Hematopoietic multipotent progenitor cell treated with erythropoietin and hydrocortisone succinate and interleukin-3 and kit ligand, for 17 days (in vitro differentiated cells): Measurements from ENCODE around the gene PRDM16.
"Not testable (repeated sequence)": the region's sequence is repeated elsewhere in the genome, so short reads cannot be mapped to it uniquely, and the experiment has no call there.

ENCODE experiments used
- DNase-seq: peaks from one replicate; pipeline ENCODE4 v3.0.0-alpha.2; 2015; ENCODE audit warnings: low spot score

Gene PRDM16

DNA sequence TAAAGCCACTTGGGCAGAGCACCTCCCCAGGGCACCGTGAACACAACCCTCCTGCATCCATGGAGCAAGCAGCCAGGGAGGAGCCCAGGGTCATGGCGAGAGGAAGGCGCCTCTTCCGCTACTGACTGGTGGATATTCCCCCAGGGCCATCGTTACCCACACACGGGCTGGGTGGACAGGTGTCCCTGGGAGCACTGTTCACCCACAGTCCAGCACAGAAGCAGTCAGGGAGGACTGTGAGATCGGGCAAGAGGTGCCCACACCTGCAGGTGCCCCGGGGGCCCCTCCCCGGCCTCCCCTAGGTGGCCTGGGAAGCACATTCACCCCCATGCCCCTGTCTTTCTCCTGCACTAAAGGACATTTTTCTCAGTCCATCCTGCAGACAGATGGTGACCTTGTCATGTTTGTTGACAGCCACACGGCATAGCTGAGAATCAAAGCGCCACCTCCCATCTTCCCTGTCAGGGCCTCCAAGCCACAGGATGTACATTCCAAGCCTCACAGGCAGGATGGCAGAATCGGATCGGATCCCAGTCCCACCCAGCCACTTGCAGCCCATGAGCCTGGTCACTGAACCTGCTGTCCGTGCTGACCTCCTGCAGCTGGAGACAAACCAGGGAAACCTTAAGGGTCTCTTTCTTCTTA is 160.2 kb downstream of the PRDM16 start:
- no peak for DNase-seq

DNA sequence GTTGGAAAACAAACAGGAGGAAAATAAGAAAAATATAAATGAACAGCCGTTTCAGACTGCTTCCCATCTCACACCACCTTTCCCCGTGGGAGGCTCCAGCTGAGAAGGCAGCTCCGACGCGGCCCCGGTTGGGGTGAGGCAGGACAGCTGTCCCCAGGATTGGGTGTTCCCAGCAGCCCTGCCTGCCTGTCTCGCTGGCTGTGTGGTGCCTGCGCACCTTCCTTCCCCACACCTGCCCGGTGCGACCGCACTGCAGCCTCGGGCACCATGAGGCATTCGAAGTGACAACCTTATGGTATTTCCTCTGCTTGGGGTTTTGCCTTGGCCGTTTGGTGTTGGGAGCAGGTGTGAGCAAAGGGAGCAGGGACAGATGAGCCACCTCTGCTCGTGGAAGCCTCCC is 161.6 kb downstream of the PRDM16 start:
- no peak for DNase-seq

DNA sequence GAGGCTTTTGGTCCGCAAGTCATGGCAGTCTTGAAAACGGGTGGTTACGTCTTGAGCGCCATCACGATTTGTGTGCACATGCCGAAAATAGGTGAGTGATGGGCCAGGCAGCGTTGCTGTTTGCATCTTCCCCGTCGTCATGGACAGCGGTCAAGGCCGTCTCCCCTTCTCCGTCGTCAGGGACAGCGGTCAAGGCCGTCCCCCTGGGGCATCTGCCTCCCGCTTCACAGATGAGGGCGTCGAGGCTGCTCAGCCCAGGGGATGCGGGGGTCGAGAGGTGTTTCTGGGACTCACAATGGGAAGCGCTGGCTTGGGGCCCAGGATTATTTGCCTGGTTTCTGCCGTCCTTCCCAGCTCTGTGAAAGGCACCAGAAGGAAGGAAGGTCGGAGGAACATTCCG is 162.2 kb downstream of the PRDM16 start:
- no peak for DNase-seq

DNA sequence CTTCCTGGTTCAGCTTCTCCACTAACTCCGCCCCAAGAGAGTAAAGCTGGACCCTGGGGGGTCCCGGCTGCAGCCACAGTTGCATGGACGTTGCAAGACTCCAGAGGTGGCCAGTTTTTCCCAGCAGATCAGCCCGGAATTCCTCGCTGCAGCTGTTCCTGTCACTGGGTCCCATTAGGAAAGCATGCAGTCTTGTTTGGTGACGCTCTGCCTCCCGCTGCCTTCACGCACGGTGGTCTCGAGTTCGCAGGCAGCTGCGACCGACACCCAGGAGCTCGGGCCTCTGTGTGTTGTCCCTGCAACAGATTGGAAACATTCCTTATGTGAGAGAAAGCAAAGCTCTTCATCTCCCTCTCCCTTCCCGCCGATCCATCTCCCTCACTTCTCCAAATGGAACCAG is 162.8 kb downstream of the PRDM16 start:
- DNase-seq, result no peak

DNA sequence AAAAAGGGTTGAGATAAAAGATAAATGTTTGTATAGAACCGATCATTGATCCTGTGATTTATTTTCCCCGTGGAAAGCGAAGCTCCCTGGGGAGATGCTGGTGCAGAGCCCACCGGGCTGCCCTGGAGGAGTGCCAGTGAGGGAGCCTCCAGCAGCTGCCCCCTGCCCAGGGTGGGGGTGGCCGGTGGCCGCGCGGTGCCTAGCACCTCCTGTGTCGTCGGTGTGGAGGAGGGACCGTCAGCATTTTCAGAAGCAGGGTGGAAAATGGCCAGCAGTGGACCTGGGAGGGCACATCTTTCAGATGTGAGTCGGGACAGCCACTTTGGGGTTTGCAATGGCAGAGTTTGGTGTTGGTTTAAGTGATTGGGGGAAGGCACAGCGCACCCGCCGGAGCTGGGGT is 164.0 kb downstream of the PRDM16 start:
- DNase-seq, result no peak

DNA sequence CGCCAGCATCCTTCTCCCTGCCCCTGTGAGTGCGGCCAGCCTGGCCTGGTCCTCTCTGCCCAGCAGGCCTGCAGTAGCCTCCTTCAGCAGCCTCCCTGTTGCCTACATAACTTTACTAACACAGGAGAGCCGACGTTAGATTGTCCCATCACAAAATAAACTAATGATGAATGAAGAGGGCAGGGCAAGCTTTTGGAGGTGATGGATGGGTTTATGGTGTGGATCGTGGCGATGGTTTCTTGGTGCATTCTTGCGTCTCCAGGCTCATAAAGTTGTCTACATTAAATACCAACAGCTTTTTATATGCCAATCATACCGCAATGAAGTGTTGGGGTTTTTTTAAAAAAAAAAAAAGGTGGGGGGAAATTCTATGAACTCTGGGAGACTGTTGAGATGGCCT is 164.5 kb downstream of the PRDM16 start:
- no peak for DNase-seq

DNA sequence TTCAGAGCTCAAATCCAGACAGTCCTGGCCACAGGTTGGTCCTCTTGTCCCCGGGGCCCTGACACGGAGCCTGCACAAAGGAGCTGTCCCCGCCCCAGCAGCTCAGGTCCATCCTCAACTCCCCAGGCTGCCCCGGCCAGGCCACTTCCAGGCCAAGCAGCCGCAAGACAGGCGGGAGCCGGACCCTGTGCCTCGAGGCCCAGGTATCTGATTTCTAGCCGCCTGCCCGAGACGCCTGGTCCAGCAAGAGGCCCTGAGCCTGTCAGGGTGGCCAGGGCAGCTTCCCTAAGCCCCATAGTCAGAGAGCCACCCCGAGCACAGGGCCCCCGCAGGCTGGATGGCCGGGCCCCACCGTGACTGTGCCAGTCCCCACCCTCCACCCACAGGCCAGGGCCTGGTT is 165.3 kb downstream of the PRDM16 start:
- no peak for DNase-seq

DNA sequence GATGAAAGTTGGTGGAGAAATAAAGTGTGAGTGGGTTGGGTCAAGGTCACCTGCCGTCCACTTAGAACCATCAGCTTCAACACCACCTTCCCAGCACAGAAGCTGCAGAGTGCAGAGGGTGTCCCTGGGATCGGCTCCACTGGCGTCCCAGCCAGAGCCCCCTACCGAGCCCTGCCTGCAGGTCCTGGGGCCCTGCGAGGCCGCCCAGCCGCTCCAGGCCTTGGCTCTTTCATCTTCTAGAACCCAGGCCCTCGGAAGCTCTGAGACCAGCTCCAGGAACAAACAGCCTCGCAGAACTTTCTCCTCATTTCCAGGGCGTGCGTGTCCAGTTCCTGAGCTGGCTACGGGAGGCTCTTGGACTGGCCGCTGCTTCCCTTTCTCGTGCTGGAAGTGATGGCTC is 166.0 kb downstream of the PRDM16 start:
- DNase-seq, result no peak

DNA sequence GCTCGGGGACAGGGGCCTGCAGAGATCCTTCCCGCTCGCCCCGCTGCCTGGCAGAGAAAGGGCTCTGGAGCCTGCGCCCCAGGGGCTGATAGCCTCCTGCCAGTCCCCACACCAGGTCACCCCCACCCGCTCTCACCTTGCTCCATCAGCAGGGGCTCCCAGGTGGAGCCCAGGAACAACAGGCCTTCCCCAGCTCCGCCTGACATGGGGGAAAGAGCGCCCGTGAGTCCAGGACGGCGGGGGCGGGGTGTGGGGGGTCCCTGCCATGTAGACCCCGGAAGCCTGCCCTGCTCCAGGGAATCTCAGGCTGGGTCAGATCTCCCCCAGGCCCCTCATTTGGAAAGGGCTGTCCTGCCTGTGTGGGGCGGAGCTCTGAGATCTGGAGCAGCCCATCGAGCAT is 166.5 kb downstream of the PRDM16 start:
- no peak for DNase-seq

DNA sequence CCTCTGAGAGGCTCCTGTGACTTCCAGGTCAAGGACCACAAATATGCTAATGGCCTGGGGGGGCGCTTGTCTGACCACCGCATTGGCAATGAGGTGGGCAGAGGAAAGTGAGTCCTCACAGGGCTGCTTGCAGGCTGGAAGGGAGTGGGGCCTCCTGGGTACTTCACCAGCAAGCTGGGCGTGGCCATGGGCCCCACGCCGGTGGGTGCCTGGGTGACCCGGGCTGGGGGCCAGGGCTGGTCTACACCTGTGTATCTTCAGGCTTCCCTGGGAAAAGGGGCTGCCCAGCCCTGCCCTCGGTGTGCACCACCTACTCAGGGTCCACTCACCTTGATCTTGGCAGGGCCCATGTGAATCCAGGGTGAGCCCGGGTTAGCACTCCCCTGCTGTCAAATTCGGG is 167.4 kb downstream of the PRDM16 start:
- no peak for DNase-seq

DNA sequence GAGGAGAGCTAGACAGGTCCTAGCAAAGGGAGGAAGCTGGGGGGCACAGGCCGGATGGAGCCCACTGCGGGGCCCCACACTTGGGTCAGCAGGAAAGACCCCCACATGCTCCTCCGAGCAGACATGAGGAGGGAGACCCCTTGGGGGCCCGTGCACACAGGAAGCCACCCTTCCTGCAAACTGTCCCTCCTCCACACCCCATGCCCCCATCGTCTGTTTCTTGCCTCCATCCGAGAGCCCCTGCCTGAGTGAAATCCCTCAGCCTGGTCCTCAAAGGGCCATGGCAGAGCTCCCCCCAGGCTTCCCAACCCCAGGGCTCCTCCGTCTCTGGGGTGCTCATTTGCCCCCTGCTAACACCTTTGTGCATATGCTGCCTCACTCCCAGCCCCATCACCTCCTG is 168.0 kb downstream of the PRDM16 start:
- no peak for DNase-seq

DNA sequence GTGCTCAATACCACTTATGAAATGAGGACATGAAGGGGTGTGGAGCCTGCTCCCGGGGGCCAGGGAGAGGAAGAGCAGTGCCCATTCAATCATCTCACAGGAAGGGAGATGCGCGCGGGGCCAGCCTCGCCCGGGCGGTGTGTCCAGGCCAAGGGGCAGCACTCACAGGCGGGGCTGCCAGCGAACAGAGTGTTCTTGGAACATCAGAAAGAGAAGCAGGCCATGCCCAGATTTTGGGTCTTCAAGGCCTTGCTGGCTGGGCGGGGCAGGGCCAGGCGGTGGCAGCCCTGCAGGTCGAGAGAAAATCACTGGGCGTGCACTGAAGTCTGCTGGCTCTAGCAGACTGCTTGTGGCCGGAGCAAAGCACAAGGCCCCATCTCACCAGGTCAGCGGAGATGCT is 168.6 kb downstream of the PRDM16 start:
- no peak for DNase-seq

DNA sequence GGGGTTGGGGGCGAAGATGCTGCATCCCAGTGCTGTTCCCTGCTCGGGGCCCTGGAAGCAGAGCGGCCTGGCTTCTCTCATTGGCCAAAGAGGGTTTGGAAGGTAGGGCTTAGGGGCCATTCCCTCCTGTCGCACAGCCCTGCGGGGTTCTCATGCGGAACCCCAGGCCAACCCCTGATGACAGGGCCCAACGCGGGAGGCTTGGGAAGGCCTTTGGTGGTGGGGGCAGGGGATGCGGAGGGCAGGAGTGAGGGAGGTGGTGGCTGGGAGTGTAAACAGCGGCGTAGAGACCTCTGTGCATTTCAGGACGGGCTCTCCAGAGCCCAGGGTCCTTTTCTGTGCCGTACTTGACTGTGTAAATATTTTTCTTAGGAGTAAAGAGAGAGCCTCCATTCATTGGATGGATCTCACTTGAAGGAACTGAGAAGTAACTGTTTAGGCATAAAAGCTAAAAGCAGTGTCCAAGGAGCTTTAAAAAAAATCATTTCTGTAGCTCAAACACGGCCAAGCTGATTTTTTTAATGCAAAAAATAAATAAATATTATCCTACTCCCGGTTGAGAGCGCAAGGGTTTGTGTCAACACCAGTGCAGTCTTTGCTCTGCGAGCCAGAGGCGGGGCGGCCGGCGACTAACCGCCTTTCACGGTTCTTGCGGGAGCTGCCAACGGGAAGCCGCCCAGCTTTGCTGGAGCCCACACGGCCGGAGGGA is 169.1 kb downstream of the PRDM16 start:
- no peak for DNase-seq

DNA sequence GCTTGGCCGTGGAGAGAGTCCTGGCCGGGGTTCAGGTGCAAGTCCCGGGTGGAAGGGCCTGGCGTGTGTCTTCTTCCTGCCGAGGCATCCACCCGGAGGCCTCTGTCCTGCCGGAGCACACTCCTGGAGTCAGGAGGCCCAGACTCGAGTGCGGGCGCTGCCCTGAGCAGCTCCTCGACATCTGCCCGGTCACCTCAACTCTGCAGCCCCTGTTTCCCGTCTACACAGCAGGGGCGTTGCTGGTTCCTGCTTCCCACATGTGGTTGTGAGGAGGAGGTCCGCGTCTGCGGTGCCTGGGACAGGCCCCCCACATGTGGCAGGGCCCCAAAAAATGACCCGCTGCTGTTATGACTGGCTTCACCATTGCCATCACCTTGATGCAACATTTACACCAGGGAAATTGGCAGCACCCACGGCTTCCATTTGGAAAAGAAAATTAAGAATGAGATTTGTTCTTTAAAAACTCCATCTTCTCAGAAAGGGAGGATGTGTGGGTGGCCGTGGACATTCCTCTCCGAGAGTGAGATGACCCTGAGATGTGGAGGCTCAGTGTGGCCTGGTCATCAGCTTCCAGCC is 169.8 kb downstream of the PRDM16 start:
- DNase-seq, result no peak

DNA sequence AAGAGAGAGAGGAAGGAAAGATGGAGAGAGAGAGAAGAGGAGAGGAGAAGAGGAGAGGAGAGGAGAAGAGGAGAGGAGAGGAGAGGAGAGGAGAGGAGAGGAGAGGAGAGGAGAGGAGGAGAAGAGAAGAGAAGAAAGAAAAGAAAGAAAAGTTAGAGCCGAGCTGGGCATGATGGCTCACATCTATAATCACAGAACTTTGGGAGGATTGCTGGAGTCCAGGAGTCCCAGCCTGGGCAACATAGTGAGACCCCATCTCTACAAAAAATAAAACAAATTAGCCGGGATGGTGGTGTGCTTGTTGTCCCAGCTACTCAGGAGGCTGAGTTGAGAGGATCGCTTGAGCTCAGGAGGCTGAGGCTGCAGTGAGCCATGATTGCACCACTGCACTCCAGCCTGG is 171.0 kb downstream of the PRDM16 start:
- DNase-seq, result not testable (repeated sequence)

DNA sequence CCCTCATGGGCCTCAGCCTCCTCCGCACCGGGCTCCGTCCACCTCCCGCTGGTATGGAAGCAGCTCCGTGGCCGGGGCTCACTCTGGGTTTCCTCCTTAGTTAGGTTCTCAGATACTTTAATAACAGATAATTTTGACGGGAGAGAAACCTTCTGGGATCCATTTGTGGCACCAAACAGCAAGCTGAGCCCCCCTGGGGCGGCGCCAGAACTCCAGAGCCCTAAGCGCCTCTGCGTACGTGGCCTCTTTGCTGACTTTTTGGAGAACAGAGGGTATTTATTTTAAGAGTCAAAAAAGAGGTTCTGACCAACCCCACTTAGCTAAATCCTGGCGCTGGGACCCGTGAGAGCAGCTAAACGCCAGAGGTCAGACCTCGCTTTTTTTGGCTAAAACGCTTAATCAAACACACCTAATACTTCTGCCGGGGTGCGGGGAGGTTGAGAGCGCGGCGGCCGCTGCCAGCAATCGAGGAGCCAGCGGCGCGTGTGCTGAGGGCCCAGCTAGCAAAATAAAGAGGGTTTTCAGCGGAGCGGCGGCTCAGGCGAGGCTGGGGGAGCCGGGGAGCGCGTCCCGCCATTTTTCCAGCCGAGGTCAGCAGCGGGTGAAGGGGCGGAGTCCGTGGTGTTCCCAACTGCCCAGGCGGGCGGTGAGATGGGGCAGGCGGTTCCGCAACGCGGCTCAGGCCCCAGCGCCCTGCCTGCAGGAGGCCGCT is 171.7 kb downstream of the PRDM16 start:
- DNase-seq, result no peak

DNA sequence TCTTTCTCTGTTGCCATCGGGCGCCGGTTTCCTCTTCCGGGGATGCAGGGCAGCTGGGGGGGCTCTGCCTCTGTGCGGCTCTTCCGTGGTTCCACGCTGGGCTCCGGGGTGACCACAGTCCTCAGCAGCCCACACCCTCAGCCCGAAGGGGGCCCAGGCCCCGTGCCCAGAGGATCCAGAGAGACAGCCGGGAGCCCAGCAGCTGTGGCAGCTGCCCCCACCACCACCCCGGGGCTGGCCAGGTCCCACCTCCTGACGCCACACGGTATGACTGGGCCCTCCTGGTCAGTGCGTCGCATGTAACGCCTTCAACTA is 172.2 kb downstream of the PRDM16 start:
- DNase-seq, result no peak

DNA sequence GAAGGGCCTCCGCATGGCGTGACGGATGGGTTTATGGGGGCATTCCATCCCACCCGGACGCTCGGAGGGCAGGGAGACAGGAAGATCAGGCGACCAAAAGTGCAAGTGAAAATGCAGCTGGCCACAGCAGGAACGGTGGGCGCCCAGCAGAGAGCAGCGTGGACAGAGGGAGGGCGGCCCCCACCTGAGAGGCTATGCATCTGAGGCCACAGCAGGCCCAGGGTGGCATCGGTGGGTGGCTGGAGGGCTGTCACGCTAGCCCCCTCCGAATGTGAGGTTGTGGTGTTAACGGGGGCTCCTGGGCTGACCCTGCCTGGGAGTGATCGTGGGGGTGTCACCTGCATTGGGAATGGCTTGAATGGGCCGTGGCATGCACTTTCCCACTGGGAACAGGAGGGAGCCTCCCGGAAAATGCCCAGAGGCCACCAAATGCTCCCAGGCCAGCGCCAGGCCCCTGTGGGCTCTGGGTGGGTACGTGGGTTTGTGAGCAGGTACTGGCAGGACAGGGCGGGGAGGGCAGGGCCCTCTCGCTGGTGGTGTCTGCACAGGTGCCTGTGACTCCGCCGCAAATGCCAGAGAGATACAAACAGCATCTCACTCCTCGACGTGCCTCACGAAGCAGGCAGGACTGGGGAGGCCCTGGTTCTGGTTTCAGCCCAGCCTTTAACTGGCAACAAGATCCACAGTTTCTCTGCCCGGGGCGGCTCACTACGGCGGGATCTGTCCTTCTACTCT is 172.8 kb downstream of the PRDM16 start:
- DNase-seq, result no peak

DNA sequence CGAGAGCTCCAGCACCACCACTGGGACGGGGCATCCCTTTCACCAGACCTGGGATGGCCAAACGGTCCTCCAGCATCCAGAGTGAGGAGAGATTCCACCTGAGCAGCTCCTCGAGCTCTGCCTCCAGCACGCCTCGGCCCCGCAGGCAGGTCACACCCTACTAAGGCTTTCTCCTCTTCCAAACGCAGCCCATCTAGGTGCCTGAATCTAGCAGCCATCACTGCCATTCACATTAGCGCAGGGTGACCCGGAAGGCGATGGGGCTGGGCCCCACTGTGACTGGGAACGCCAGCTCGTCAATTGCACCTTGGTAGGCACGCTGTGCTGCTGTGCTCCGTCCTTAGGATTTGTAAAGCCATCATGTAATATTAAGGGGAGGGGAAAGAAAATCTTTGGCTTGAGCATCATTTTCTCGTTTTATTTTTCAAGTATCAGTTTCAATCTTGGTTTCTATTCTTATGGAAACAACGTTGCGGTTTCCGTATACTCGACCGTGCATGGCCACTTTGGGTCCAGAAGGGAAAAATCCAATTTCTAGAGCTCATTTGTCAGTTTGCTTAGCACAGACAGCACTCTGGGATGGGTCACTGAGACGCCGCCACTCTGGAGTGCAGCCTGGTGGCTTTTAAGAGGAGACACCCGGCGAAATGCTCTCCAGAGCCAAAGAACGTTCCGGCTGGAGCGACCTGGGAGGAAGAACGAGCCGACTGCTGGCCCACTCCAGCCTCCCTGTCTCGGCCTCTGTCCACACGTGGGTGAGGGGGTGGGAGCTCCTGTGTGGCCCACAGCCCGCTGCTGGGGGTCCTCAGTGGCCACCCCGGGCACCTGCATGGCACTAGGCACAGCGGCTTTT is 173.6 kb downstream of the PRDM16 start:
- DNase-seq, result no peak

DNA sequence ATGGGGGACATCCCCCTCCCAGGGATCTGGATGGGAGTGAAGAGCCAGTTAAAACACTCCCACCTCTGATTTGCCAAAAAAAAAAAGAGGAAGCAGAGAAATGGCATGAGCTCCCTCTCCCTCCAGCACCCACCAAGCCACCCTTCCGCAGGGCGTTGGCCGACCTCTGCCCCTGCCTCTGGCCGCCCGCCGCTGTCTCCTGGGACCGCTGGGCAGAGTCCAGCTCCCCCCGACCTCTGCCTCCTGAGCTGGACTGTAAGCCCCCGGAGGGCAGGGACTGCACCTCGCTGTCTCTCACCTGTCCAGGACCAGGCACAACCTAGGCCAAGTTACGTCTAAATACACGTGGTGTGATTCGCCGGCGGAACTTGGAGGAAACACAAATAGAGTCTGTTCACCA is 174.3 kb downstream of the PRDM16 start:
- no peak for DNase-seq

DNA sequence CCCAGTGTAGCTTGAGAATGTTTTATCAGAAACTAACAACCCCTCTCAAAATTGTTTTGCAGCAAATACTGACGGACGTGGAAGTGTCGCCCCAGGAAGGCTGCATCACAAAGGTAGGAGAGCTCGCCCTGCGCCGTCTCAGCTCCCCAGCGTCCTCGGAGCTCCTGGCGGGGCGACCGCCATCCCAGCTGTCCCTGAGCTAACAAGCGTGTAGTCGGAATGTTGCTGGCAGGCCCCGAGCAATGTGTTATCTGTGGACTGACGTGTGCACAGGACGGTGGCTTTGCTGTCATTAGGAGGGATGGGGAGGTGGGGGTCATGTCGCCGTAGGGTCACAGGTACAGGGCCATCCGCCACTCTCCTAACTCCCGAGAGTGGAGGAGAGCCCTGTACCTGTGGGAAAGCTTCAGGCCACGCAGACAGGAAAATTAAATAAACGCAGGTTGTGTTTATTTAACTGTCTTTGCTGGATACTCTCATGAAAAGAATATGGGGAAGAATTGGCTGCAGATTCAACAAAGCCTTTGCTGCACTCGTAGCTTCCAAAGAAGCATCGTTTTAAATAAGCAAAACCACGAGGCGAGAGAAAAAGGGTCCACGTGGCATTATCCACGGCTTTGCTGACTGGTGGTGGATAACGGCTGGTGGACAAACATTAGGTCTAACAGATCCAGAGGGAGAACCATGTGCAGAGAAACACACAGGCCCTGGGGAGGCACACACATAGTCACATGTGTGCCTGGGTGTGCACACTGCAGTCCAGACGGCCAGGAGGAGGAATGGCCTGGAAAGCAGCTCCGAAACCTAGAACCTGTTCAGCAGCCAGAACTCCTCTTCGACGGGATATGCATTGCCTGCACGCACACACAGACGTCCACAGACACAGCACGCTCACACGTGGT is 175.3 kb downstream of the PRDM16 start:
- DNase-seq, result no peak
